ENCODE measurements around the gene IQCE.

GRCh38 chr7:2613098-2613930, 54.5 kb downstream of the IQCE start:
- TF ChIP-seq, protein P1, sequence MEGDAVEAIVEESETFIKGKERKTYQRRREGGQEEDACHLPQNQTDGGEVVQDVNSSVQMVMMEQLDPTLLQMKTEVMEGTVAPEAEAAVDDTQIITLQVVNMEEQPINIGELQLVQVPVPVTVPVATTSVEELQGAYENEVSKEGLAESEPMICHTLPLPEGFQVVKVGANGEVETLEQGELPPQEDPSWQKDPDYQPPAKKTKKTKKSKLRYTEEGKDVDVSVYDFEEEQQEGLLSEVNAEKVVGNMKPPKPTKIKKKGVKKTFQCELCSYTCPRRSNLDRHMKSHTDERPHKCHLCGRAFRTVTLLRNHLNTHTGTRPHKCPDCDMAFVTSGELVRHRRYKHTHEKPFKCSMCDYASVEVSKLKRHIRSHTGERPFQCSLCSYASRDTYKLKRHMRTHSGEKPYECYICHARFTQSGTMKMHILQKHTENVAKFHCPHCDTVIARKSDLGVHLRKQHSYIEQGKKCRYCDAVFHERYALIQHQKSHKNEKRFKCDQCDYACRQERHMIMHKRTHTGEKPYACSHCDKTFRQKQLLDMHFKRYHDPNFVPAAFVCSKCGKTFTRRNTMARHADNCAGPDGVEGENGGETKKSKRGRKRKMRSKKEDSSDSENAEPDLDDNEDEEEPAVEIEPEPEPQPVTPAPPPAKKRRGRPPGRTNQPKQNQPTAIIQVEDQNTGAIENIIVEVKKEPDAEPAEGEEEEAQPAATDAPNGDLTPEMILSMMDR (conservative IDR thresholded peaks at IDR 0.05 in 1 of 2, IDR thresholded peaks at IDR 0.05 in 1 of 2; ENCODE audit: low read depth in 1 of 2, low read length in 2 of 2): no peak
- TF ChIP-seq EZH2 (IDR thresholded peaks at IDR 0.05; ENCODE audit: low read length, missing control alignments): no peak
